Type B pancreatic cell (in vitro differentiated cells): ENCODE results near the gene OR2A12. TPM values are rescaled to one million over a fixed set of nuclear protein-coding genes. Genes with fewer than 3 reads are reported as not detected.

Experiments
- DNase-seq: peaks from one replicate; pipeline ENCODE4 v3.0.0; 2021; ENCODE audit warnings: mixed read lengths; ENCODE audit not compliant: unreplicated experiment; ENCODE audit errors: extremely low spot score
- H3K27ac Mint-ChIP-seq: 2 replicates; pipeline ENCODE4 v1.8.0; 2021; ENCODE audit warnings: mild to moderate bottlenecking, mixed read lengths
- H3K27me3 Mint-ChIP-seq: 2 replicates; pipeline ENCODE4 v1.8.0; 2021; ENCODE audit warnings: mixed read lengths
- H3K36me3 Mint-ChIP-seq: 2 replicates; pipeline ENCODE4 v1.8.0; 2021; ENCODE audit warnings: mixed read lengths
- H3K4me1 Mint-ChIP-seq: one replicate; pipeline ENCODE4 v1.8.0; 2021; ENCODE audit warnings: mixed read lengths; ENCODE audit not compliant: unreplicated experiment
- H3K4me3 Mint-ChIP-seq: 2 replicates; pipeline ENCODE4 v1.8.0; 2021; ENCODE audit warnings: mild to moderate bottlenecking, mixed read lengths
- H3K9me3 Mint-ChIP-seq: 2 replicates; pipeline ENCODE4 v1.8.0; 2021; ENCODE audit warnings: mixed read lengths
- CTCF ChIP-seq: fragments of 200-600 bp; sonication (generic); conservative IDR thresholded peaks from 2 replicates; pipeline ENCODE4 v1.5.0; 2021; ENCODE audit warnings: antibody characterized with exemption, mild to moderate bottlenecking
- total RNA-seq: library from RNA; stranded (reverse); gene quantifications from 2 replicates; pipeline ENCODE4 v1.2.1, GENCODE V29; 2021; ENCODE audit warnings: low replicate concordance

The OR2A12 gene
- total RNA-seq, 1 donor from 2014 or later: not detected

GRCh38 chr7:144133307-144133706 lies 47.2 kb downstream of the OR2A12 start:
- no peaks in the 10 kb centered on the region for H3K36me3 Mint-ChIP-seq
- no peaks in the 10 kb centered on the region for H3K4me1 Mint-ChIP-seq
- no peaks in the 10 kb centered on the region for H3K27me3 Mint-ChIP-seq
- no peaks in the 10 kb centered on the region for H3K9me3 Mint-ChIP-seq
- H3K4me3 Mint-ChIP-seq: no peak overlapping the region
- DNase-seq: no peak
- no peak overlapping the region for H3K27ac Mint-ChIP-seq
- no peak for TF ChIP-seq CTCF

DNA sequence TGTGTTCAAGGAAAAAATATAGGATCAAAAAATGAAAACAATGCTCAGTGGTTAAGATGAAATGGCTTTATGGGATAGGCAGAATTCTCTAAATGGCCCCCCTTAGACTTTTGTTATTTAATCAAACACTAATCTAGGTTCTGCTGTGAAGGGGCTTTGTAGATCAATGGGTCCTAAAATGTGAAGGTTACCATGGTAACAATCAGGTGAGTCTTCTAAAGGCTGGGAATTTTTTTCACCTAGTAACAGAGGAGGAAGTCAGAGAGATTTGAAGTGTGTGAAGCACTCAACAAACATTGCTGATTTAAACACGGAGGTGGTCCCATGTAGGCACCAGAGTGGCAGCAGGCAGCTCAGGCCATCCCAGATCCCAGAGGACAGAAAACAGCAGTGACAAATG lies 48.0 kb downstream of the OR2A12 start:
- Mint-ChIP-seq H3K27me3 (no peaks in the 10 kb centered on the region), H3K4me3 (no peak overlapping the region), H3K36me3 (no peaks in the 10 kb centered on the region), H3K4me1 (no peaks in the 10 kb centered on the region), H3K27ac (no peak overlapping the region), H3K9me3 (no peaks in the 10 kb centered on the region)
- no peak for DNase-seq
- no peak for TF ChIP-seq CTCF

GRCh38 chr7:144137501-144137900 lies 51.4 kb downstream of the OR2A12 start:
- H3K36me3 Mint-ChIP-seq: no peaks in the 10 kb centered on the region
- no peak for DNase-seq
- no peak for TF ChIP-seq CTCF
- no peaks in the 10 kb centered on the region for H3K9me3 Mint-ChIP-seq
- H3K27ac Mint-ChIP-seq: no peak overlapping the region
- H3K4me1 Mint-ChIP-seq: no peaks in the 10 kb centered on the region
- no peak overlapping the region for H3K4me3 Mint-ChIP-seq
- no peaks in the 10 kb centered on the region for H3K27me3 Mint-ChIP-seq

DNA sequence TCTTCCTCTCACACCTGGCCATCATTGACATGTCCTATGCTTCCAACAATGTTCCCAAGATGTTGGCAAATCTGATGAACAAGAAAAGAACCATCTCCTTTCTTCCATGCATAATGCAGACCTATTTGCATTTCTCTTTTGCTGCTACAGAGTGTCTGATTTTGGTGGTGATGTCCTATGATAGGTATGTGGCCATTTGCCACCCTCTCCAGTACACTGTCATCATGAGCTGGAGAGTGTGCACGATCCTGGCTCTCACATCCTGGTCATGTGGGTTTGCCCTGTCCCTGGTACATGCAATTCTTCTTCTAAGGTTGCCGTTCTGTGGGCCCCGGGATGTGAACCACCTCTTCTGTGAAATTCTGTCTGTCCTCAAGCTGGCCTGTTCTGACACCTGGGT lies 56.1 kb downstream of the OR2A12 start:
- no peak for DNase-seq
- Mint-ChIP-seq H3K4me1 (no peaks in the 10 kb centered on the region), H3K27me3 (no peaks in the 10 kb centered on the region), H3K27ac (no peak overlapping the region), H3K9me3 (no peaks in the 10 kb centered on the region), H3K36me3 (no peaks in the 10 kb centered on the region), H3K4me3 (no peak overlapping the region)
- TF ChIP-seq CTCF: no peak

DNA sequence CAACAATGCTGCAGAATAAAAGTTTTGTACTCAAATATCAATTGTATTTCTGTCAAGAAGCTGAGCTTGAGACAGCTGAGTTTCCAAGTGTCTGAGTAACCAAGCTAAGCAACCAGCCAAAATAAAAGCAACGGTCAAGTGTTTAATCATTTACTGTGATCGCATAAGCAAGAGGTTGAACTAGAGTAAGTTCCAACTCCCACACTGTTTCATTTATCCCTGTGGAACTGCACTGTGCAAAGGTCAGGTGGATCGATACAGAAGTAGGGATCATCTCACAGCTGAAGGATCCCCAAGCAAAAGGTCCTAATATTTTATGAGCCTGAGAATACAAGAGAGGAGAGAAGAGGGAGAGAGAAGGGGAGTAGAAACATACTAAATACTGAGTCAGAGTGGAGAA lies 58.3 kb downstream of the OR2A12 start:
- Mint-ChIP-seq H3K4me1 (no peaks in the 10 kb centered on the region), H3K9me3 (peaks cover 11% of the 10 kb centered on the region), H3K27ac (no peak overlapping the region), H3K27me3 (no peaks in the 10 kb centered on the region), H3K4me3 (no peak overlapping the region), H3K36me3 (no peaks in the 10 kb centered on the region)
- DNase-seq: no peak
- no peak for TF ChIP-seq CTCF

DNA sequence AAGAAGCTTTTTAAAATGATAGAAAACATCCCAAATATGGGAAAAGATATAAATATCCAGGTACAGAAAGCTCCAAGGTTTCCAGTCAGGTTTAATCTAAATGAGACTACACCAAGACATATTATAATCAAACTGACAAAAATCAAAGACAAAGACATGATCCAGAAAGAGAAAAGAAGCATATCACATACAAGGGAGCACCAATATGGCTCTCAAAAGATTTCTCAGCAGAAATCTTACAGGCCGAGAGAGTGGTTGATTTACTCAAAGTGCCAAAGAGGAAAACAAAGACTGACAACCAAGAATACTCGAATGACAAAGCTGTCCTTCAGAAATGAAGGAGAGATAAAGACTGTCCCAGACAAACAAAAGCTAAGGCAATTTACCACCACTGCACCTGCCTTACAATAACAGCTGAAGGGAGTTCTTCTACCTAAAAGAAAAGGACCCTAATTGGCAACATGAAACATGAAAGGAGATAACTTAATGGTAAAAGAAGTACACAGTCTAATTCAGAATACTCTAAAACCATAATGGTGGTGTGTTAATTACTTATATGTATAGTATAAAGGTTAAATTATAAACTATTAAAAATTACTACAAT lies 62.2 kb downstream of the OR2A12 start:
- Mint-ChIP-seq H3K27ac (no peak overlapping the region), H3K27me3 (no peaks in the 10 kb centered on the region), H3K36me3 (no peaks in the 10 kb centered on the region), H3K4me1 (no peaks in the 10 kb centered on the region), H3K4me3 (no peak overlapping the region), H3K9me3 (peaks cover 11% of the 10 kb centered on the region)
- no peak for DNase-seq
- TF ChIP-seq CTCF: no peak
